Measurements from ENCODE around the gene URB2. TPM values are rescaled to one million over a fixed set of nuclear protein-coding genes. Genes with fewer than 3 reads are reported as not detected.

URB2 gene
- total RNA-seq, 1 experiment from 2014 or later: 19.7 TPM

GRCh38 chr1:229651546-229651945 is 25.5 kb downstream of the URB2 start:
- Histone ChIP-seq H3K4me1 (no peaks in the 10 kb centered on the region), H3K36me3 (ENCODE audit: control insufficient read depth, insufficient read depth, low read length) (peaks cover 1% of the 10 kb centered on the region; the same call in 1 of the 2 replicates), H3K9me3 (no peaks in the 10 kb centered on the region), H3K4me3 (ENCODE audit: low read depth, low read length) (no peak overlapping the region), H3K27me3 (replicated peaks; ENCODE audit: control insufficient read depth, insufficient read depth, low read length) (no peaks in the 10 kb centered on the region)
- Mint-ChIP-seq H3K36me3 (ENCODE audit: insufficient read depth, unreplicated experiment) (peaks cover 59% of the 10 kb centered on the region), H3K9me3 (ENCODE audit: unreplicated experiment) (no peaks in the 10 kb centered on the region), H3K4me3 (ENCODE audit: unreplicated experiment) (no peak overlapping the region), H3K27me3 (ENCODE audit: insufficient read depth, unreplicated experiment) (no peaks in the 10 kb centered on the region), H3K4me1 (ENCODE audit: low read depth, unreplicated experiment) (no peaks in the 10 kb centered on the region), H3K27ac (ENCODE audit: unreplicated experiment) (no peak overlapping the region)
- POLR2A ChIA-PET: interaction anchor here (0.6 kb wide), 1 partner anchor 27 kb away, joined by 3 read pairs; no protein-coding TSS in a partner anchor
- no peak for DNase-seq
- intact Hi-C loops (cut with micrococcal nuclease; ENCODE audit: unreplicated experiment): no loop called here
- BruUV-seq (replicated peaks): no TSS peak
- CTCF ChIA-PET: no interaction called here
- TF ChIP-seq, protein P1, sequence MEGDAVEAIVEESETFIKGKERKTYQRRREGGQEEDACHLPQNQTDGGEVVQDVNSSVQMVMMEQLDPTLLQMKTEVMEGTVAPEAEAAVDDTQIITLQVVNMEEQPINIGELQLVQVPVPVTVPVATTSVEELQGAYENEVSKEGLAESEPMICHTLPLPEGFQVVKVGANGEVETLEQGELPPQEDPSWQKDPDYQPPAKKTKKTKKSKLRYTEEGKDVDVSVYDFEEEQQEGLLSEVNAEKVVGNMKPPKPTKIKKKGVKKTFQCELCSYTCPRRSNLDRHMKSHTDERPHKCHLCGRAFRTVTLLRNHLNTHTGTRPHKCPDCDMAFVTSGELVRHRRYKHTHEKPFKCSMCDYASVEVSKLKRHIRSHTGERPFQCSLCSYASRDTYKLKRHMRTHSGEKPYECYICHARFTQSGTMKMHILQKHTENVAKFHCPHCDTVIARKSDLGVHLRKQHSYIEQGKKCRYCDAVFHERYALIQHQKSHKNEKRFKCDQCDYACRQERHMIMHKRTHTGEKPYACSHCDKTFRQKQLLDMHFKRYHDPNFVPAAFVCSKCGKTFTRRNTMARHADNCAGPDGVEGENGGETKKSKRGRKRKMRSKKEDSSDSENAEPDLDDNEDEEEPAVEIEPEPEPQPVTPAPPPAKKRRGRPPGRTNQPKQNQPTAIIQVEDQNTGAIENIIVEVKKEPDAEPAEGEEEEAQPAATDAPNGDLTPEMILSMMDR (IDR thresholded peaks at IDR 0.05; ENCODE audit: insufficient read depth in 1 of 2, low read depth in 1 of 2, low read length in 1 of 2, severe bottlenecking in 1 of 2, unreplicated experiment in 1 of 2): no peak

DNA sequence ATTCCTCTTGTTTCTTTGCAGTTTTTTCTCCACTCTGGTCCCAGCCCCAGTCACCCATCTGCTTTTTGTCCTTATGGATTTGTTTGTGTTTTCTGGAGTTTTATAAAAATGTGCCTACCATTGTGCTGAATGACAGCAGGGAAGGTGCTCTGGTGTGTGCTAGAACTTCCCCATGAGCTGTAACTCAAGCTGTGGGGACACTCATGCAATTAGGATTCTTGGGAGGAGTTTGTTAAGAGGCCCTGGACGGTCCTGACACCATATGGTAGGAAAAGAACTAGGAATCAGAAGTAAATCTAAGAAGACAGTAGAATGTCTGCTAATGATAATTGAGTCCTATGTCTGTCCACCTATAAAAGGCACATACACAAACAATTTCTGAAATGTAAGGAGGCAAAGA is 27.4 kb downstream of the URB2 start:
- H3K36me3 Mint-ChIP-seq (ENCODE audit: insufficient read depth, unreplicated experiment): peaks cover 66% of the 10 kb centered on the region
- H3K4me1 Mint-ChIP-seq (ENCODE audit: low read depth, unreplicated experiment): no peaks in the 10 kb centered on the region
- no peak overlapping the region for H3K4me3 Mint-ChIP-seq (ENCODE audit: unreplicated experiment)
- no peaks in the 10 kb centered on the region for H3K9me3 Mint-ChIP-seq (ENCODE audit: unreplicated experiment)
- H3K4me1 ChIP-seq: no peaks in the 10 kb centered on the region
- H3K27me3 Mint-ChIP-seq (ENCODE audit: insufficient read depth, unreplicated experiment): no peaks in the 10 kb centered on the region
- intact Hi-C loops (cut with micrococcal nuclease; ENCODE audit: unreplicated experiment): no loop called here
- POLR2A ChIA-PET: no interaction called here
- CTCF ChIA-PET: no interaction called here
- TF ChIP-seq, protein P1 (IDR thresholded peaks at IDR 0.05; ENCODE audit: insufficient read depth in 1 of 2, low read depth in 1 of 2, low read length in 1 of 2, severe bottlenecking in 1 of 2, unreplicated experiment in 1 of 2): no peak
- DNase-seq: no peak
- H3K9me3 ChIP-seq: no peaks in the 10 kb centered on the region
- H3K27me3 ChIP-seq (replicated peaks; ENCODE audit: control insufficient read depth, insufficient read depth, low read length): no peaks in the 10 kb centered on the region
- H3K4me3 ChIP-seq (ENCODE audit: low read depth, low read length): no peak overlapping the region
- H3K27ac Mint-ChIP-seq (ENCODE audit: unreplicated experiment): no peak overlapping the region
- H3K36me3 ChIP-seq (ENCODE audit: control insufficient read depth, insufficient read depth, low read length): peaks cover 1% of the 10 kb centered on the region; the same call in 1 of the 2 replicates
- BruUV-seq (replicated peaks): no TSS peak

- Mint-ChIP-seq H3K9me3 (ENCODE audit: unreplicated experiment) (no peaks in the 10 kb centered on the region), H3K27me3 (ENCODE audit: insufficient read depth, unreplicated experiment) (no peaks in the 10 kb centered on the region), H3K36me3 (ENCODE audit: insufficient read depth, unreplicated experiment) (peaks cover 66% of the 10 kb centered on the region), H3K4me3 (ENCODE audit: unreplicated experiment) (no peak overlapping the region), H3K4me1 (ENCODE audit: low read depth, unreplicated experiment) (no peaks in the 10 kb centered on the region), H3K27ac (ENCODE audit: unreplicated experiment) (no peak overlapping the region)
- no peaks in the 10 kb centered on the region for H3K27me3 ChIP-seq (replicated peaks; ENCODE audit: control insufficient read depth, insufficient read depth, low read length)
- H3K9me3 ChIP-seq: no peaks in the 10 kb centered on the region
- no TSS peak for BruUV-seq (replicated peaks)
- POLR2A ChIA-PET: no interaction called here
- no peak overlapping the region for H3K4me3 ChIP-seq (ENCODE audit: low read depth, low read length)
- TF ChIP-seq, protein P1 (IDR thresholded peaks at IDR 0.05; ENCODE audit: insufficient read depth in 1 of 2, low read depth in 1 of 2, low read length in 1 of 2, severe bottlenecking in 1 of 2, unreplicated experiment in 1 of 2): no peak
- CTCF ChIA-PET: no interaction called here
- H3K36me3 ChIP-seq (ENCODE audit: control insufficient read depth, insufficient read depth, low read length): no peaks in the 10 kb centered on the region
- no peak for DNase-seq
- intact Hi-C loops (cut with micrococcal nuclease; ENCODE audit: unreplicated experiment): no loop called here
- no peaks in the 10 kb centered on the region for H3K4me1 ChIP-seq
Measured at GRCh38 chr1:229655781-229656180, 29.7 kb downstream of the URB2 start.
